DMS53 treated with DMSO at 0.1 percent for 48 hours (cell line): ENCODE results near the gene GAREM2.

ENCODE experiments used
- DNase-seq: peaks from one replicate; lab custom pipeline; 2025; ENCODE audit not compliant: unreplicated experiment; lab: John Stamatoyannopoulos, UW

The GAREM2 gene

GRCh38 chr2:26185954-26186770 lies 13.3 kb downstream of the GAREM2 start:
- DNase-seq: no peak

- no peak for DNase-seq
Observed at GRCh38 chr2:26187114-26187513, 14.2 kb downstream of the GAREM2 start.

- no peak for DNase-seq
Observed at GRCh38 chr2:26187537-26188104, 14.7 kb downstream of the GAREM2 start.

- DNase-seq: no peak
Observed at GRCh38 chr2:26189123-26189522, 16.2 kb downstream of the GAREM2 start.

DNA sequence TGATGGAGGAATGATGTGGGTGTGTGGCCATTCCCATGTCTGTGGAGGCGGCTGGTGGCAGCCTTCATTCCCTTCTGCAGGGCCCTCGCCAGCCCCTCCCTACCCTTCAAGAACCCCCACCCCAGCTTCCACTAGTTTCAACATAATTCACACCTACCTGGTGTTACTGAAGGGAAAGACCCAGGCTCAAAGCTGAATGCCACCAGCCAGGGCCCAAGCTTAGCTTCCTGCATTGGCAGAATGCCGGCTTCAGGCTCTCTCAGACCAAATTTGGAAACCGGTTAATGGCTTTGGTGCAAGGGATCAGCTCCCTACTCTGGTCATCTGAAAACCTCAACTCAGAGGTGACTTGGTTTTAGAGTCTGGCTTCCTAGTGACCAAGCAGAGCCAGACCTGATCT lies 16.9 kb downstream of the GAREM2 start:
- DNase-seq: no peak

- no peak for DNase-seq
Observed at GRCh38 chr2:26190369-26190768, 17.5 kb downstream of the GAREM2 start.

GRCh38 chr2:26191316-26192159 lies 18.6 kb downstream of the GAREM2 start:
- DNase-seq: no peak

- DNase-seq: no peak
Observed at GRCh38 chr2:26193578-26194231, 20.8 kb downstream of the GAREM2 start.

GRCh38 chr2:26195040-26195984 lies 22.4 kb downstream of the GAREM2 start:
- DNase-seq: no peak

DNA sequence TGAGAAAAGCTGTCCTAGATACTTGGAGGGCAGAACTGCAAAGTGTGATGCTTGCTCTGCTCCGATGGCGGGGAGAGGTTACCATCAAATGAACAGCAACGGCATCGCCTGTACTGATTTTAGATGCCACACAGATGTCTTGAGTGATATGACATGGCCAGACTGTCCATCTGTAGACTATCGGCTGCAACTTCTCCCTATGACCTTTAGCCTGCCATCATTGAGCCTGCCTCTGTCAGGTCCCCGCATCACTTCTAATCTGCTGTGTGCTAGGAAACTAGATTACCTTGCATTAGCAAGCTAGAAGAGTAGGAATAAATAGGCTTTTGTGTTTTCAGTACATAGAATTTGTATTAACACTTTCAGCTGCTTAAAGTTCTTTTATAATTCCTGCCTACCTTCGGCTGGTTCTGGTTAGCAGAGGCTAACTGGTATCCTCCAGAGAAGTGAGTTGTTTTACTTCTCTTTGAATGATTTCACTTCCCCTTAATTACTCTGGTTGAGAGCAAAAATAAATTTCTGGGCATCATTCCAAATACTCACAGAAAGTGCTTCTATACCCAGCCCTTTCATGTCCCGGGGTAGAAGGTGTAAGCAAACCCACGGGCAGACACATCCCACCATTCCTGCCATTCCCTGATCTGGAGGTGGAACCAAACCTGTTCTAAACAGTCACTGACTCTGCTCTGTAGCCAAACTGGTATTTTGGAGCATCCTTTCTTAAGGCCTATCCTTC lies 24.0 kb downstream of the GAREM2 start:
- DNase-seq: no peak

DNA sequence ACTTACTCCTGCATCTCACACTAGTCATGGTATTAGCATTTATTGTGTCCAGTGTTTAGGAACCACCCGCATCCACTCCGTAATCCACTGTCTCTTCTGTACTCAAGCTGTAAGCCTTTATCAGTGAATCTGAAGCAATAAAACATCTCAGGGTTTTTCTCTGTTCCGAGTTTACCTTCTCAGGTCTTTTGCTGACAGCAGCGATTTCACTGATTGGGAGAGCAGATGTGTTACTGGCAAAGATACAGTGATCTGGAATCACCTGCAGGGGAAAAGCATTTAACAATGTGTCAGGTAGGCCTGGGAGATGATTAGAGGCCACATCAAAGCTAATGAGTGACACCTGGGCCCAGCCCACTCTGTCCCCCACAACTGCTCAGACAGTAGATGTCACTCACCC lies 24.6 kb downstream of the GAREM2 start:
- DNase-seq: no peak

GRCh38 chr2:26202981-26203490 lies 30.1 kb downstream of the GAREM2 start:
- DNase-seq: no peak

DNA sequence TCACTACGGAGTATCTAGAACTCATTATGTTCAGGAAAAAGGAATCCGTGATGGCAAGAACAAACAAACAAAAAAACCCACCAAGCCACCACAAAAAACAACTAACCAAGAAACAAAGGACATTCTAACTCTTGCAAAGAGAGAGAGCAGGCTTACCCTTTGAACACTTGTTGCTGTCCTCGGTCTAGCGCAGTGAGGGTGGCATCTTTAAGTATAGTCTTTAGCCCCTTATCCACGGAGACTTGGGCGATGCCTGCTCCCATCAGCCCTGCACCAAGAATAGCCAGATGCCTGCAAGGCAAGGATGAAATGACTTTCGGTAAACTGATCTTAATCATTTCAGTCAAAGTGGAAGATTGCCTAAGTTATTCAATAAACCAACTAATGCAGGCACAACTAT lies 31.0 kb downstream of the GAREM2 start:
- DNase-seq: no peak

DNA sequence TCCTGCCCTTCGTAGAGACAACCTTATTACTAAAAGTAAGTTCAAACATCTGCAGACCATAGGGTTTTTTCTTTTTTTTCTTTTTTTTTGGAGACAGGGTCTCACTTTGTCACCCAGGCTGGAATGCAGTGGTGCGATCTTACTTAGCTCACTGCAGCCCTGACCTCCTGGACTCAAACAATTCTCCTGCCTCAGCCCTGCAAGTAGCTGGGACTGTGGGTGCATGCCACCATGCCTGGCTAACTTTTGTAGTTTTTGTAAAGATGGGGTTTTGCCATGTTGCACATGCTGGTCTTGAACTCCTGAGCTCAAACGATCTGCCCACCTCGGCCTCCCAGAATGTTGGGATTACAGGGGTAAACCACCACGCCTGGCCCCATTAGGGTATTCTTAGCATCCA lies 39.1 kb downstream of the GAREM2 start:
- DNase-seq: no peak

DNA sequence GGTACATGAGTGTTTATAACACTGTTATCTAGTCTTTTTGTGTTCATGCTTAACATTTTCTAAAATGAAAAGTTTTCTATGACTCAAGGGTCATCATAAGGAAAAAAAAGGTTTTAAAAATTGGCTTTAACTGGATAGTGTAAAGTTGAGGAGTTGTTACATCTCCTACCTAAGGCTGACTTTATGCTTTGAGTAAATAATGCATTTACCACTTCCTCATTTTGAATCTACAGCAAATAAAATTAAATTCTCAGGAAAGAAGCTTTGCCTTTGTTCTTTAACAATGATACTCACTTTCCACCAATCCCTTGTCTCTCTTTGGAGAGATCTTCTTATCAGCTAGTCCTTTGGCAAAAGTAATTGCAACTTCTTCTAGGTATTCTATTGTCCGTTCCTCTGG lies 41.9 kb downstream of the GAREM2 start:
- DNase-seq: no peak

GRCh38 chr2:26215833-26216232 lies 42.9 kb downstream of the GAREM2 start:
- no peak for DNase-seq

DNA sequence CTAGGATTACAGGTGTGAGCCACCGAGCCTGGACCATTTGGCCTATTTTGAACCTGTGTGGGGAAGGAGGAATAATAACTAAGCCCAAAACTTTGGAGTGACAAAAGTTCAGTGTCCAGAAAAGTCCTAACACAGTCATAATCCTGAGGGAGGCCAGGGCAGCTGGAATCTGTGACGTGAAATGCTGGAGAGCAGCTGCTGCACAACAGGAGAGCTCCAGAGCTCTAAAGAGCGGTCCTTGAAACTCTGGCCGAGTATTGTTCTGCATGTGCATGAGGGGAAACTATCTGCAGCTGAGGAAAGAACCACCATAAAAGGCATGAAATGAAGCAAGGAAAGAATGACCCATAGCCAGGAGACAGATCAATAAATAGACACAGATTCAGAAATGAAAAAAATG lies 43.7 kb downstream of the GAREM2 start:
- no peak for DNase-seq

GRCh38 chr2:26217720-26218119 lies 44.8 kb downstream of the GAREM2 start:
- DNase-seq: no peak

GRCh38 chr2:26223018-26223417 lies 50.1 kb downstream of the GAREM2 start:
- no peak for DNase-seq
